ENCODE measurements around the gene COX20.
"Not testable (repeated sequence)": the region's sequence is repeated elsewhere in the genome, so short reads cannot be mapped to it uniquely, and the experiment has no call there.

COX20 gene

DNA sequence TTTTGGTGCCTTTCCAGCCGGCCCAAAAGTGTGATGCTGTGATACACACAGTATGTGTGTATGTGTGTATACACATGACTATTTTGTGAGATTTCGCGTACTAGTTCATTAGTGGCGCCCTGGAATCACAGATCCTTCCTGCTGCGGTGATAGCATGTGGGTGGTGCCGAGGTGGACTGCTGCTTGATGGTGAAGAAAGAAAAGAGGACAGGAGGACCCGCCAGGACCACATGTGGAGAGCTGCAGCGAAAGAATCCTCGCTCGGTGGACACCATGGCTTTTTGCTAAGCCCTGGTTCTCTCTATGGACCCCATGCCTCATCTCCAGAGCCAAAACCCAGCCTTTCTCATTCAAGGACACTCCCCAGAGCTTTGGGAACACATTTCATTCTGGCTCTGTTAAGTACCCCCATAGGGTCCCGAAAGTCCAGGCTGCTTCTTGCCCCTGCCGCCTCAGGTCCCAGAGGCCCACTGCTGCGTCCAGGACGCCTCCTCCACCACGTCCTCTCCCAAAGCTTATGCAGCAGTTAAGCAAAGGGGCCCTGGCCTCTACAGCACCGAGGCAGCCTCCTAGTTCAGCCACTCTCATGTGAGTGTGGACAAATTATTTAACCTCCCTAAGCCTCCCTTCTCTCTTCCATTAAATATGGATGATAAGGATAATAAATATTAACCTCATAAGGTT lies 32.8 kb upstream of the COX20 start:
- H3K27me3 Mint-ChIP-seq: no peaks in the 10 kb centered on the region
- no peak for ATAC-seq (replicated peaks; ENCODE audit: extremely low read depth, poor library complexity, severe bottlenecking)
- no peaks in the 10 kb centered on the region for H3K9me3 Mint-ChIP-seq
- no peaks in the 10 kb centered on the region for H3K36me3 Mint-ChIP-seq (ENCODE audit: insufficient read depth)
- no peak for DNase-seq (ENCODE audit: low spot score in 2 of 2)
- no peaks in the 10 kb centered on the region for H3K4me1 Mint-ChIP-seq
- H3K27ac Mint-ChIP-seq (ENCODE audit: low read depth): no peak overlapping the region
- no peak overlapping the region for H3K4me3 Mint-ChIP-seq

DNA sequence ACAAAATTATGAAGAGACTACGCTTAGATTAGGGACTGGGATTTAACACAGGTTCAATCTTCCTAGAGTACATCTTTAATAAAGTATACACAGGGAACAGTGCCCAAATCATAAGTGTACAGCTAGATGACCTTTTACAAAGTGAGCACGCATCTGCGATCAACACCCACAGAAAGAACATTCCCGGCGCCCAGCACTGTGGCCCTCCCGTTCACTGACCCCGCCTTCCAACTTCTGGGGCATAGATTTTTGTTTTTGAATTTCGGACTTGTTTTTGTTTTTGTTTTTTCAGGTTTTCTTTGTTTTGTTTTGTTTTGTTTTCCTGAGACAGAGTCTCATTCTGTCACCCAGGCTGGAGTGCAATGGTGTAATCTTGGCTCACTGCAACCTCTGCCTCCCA lies 30.6 kb upstream of the COX20 start:
- H3K27ac Mint-ChIP-seq (ENCODE audit: low read depth): no peak overlapping the region
- H3K4me3 Mint-ChIP-seq: no peak overlapping the region
- ATAC-seq (replicated peaks; ENCODE audit: extremely low read depth, poor library complexity, severe bottlenecking) (no peak), DNase-seq (ENCODE audit: low spot score in 2 of 2) (no peak)
- H3K36me3 Mint-ChIP-seq (ENCODE audit: insufficient read depth): no peaks in the 10 kb centered on the region
- H3K27me3 Mint-ChIP-seq: peaks cover 3% of the 10 kb centered on the region
- H3K9me3 Mint-ChIP-seq: no peaks in the 10 kb centered on the region
- no peaks in the 10 kb centered on the region for H3K4me1 Mint-ChIP-seq

DNA sequence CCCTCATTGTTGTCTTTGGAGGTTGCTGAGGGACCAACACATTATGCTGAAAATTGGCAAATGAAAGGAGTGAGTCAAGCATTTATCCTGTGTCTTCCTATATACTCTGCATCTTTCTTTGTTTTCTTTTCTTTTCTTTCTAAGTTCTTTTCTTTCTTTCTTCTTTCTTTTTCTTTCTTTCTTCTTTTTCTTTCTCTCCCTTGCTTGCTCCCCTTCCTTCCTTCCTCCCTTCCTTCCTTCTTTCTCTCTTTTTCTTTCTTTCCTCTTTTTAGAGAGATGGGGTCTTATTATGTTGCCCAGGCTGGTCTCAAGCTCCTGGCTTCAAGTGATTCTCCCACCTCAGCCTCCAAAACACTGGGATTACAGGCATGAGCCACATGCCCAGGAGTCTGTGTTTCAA lies 28.3 kb upstream of the COX20 start:
- H3K36me3 Mint-ChIP-seq (ENCODE audit: insufficient read depth): no peaks in the 10 kb centered on the region
- peaks cover 25% of the 10 kb centered on the region for H3K27me3 Mint-ChIP-seq
- ATAC-seq (replicated peaks; ENCODE audit: extremely low read depth, poor library complexity, severe bottlenecking): no peak
- H3K9me3 Mint-ChIP-seq: no peaks in the 10 kb centered on the region
- no peak for DNase-seq (ENCODE audit: low spot score in 2 of 2)
- H3K4me3 Mint-ChIP-seq: no peak overlapping the region
- H3K27ac Mint-ChIP-seq (ENCODE audit: low read depth): no peak overlapping the region
- H3K4me1 Mint-ChIP-seq: no peaks in the 10 kb centered on the region

DNA sequence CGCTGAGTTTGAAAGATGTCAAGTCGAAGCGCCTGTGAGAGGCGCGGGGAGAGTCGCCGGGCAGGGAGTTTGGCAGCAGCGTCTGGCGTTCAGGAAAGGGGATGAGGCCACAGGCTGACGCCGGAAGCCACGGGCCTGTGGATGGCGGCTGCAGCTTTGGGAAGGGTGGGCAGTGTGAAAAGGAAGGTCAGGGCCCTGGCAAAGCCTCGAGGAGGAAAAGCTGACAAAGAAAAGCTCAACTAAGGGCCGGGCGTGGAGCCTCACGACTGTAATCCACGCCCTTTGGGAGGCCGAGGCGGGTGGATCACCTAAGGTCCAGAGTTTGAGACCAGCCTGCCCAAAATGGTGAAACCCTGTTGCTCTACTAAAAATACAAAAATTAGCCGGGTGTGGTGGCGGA lies 25.2 kb upstream of the COX20 start:
- Mint-ChIP-seq H3K27me3 (peaks cover 36% of the 10 kb centered on the region), H3K9me3 (no peaks in the 10 kb centered on the region), H3K36me3 (ENCODE audit: insufficient read depth) (no peaks in the 10 kb centered on the region), H3K4me3 (no peak overlapping the region), H3K27ac (ENCODE audit: low read depth) (peak overlapping the region; percentile 61), H3K4me1 (no peaks in the 10 kb centered on the region)
- ATAC-seq (replicated peaks; ENCODE audit: extremely low read depth, poor library complexity, severe bottlenecking): no peak
- no peak for DNase-seq (ENCODE audit: low spot score in 2 of 2)

DNA sequence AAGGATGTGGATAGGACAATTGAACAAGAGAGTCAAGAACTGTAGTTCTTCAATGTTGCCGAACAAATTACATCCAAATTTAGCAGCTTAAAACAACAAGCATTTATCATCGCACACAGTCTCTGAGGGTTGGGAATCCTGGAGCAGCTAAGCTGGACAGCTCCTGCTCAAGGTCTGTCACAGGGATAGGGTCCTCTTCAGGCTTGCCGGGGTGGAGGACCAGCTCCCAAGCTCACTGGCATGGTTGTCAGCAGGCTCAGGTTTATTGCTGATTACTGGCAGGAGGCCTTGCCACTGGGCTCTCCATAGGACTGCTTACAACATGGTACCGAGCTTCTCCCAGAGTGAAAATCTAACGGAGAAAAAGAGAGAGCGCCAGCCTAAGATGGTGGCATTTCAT lies 22.1 kb upstream of the COX20 start:
- no peak overlapping the region for H3K27ac Mint-ChIP-seq (ENCODE audit: low read depth)
- ATAC-seq (replicated peaks; ENCODE audit: extremely low read depth, poor library complexity, severe bottlenecking) (no peak), DNase-seq (ENCODE audit: low spot score in 2 of 2) (no peak)
- H3K9me3 Mint-ChIP-seq: no peaks in the 10 kb centered on the region
- H3K36me3 Mint-ChIP-seq (ENCODE audit: insufficient read depth): no peaks in the 10 kb centered on the region
- no peaks in the 10 kb centered on the region for H3K4me1 Mint-ChIP-seq
- H3K27me3 Mint-ChIP-seq: peaks cover 52% of the 10 kb centered on the region
- H3K4me3 Mint-ChIP-seq: no peak overlapping the region

DNA sequence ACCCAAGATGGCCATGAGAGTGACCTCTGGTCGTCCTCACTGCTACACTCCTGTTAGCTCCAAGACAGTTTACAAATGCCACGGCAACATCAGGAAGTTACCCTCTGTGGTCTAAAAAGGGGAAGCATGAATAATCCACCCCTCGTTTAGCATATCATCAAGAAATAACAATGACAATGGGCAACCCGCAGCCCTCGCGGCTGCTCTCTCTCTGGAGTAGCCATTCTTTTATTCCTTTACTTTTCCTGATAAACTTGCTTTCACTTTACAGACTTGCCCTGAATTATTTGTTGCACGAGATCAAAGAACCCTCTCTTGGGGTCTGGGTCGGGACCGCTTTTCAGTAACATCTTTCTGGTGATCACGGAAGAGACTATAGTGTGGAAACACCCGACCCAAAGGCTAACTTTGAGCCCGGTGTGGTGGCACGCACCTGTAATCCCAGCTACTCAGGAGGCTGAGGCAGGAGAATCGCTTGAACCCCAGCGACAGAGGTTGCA lies 19.8 kb upstream of the COX20 start:
- no peak overlapping the region for H3K4me3 Mint-ChIP-seq

DNA sequence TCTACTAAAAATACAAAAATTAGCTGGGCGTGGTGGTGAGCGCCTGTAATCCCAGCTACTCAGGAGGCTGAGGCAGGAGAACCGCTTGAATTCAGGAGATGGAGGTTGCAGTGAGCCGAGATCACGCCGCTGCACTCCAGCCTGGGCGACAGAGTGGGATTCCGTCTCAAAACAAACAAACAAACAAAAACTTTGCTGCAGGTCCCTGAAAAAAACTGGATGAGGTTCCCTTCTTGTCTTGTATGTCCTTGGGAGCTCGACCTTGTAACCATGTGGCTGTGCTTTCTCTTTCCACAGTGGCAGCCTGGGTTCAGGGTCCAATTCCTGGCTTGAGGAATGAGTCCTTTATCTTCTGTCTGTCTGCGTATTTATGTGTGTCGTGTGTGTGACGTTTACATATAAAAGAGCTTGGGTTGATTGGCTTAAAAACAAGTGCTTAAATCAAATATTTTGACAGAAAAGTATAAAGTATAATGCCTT lies 18.0 kb upstream of the COX20 start:
- ATAC-seq (replicated peaks; ENCODE audit: extremely low read depth, poor library complexity, severe bottlenecking): no peak
- peaks cover 27% of the 10 kb centered on the region for H3K27me3 Mint-ChIP-seq
- H3K4me1 Mint-ChIP-seq: no peaks in the 10 kb centered on the region
- no peak overlapping the region for H3K27ac Mint-ChIP-seq (ENCODE audit: low read depth)
- no peaks in the 10 kb centered on the region for H3K36me3 Mint-ChIP-seq (ENCODE audit: insufficient read depth)
- no peaks in the 10 kb centered on the region for H3K9me3 Mint-ChIP-seq
- DNase-seq (ENCODE audit: low spot score in 2 of 2): no peak
- no peak overlapping the region for H3K4me3 Mint-ChIP-seq

More for the DNA sequence above, 19.8 kb upstream of the COX20 start:
- ATAC-seq (replicated peaks; ENCODE audit: extremely low read depth, poor library complexity, severe bottlenecking) (no peak), DNase-seq (ENCODE audit: low spot score in 2 of 2) (no peak)
- Mint-ChIP-seq H3K4me1 (no peaks in the 10 kb centered on the region), H3K27ac (ENCODE audit: low read depth) (no peak overlapping the region), H3K9me3 (no peaks in the 10 kb centered on the region), H3K27me3 (peaks cover 41% of the 10 kb centered on the region), H3K36me3 (ENCODE audit: insufficient read depth) (no peaks in the 10 kb centered on the region)

DNA sequence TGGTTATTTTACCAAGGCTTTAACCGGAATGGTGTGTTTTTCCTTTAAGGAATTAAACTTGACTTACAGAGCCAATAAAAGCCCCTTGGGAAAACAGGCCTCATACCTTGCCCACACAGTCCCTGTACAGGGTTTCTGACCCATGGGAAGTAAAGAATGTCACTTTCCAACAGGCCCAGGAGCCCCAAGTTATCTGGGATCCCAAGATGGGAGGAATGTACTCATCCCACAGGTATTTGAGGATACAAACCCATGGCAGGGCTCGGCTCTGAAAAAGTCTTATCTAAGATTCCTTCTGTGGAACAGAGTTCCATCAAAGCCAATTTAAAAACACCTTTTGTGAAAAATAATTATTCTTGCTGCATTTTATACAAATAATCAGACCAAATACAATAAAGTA lies 15.3 kb upstream of the COX20 start:
- peaks cover 16% of the 10 kb centered on the region for H3K27me3 Mint-ChIP-seq
- no peaks in the 10 kb centered on the region for H3K36me3 Mint-ChIP-seq (ENCODE audit: insufficient read depth)
- ATAC-seq (replicated peaks; ENCODE audit: extremely low read depth, poor library complexity, severe bottlenecking) (no peak), DNase-seq (ENCODE audit: low spot score in 2 of 2) (no peak)
- no peak overlapping the region for H3K27ac Mint-ChIP-seq (ENCODE audit: low read depth)
- H3K4me3 Mint-ChIP-seq: no peak overlapping the region
- H3K9me3 Mint-ChIP-seq: no peaks in the 10 kb centered on the region
- no peaks in the 10 kb centered on the region for H3K4me1 Mint-ChIP-seq

DNA sequence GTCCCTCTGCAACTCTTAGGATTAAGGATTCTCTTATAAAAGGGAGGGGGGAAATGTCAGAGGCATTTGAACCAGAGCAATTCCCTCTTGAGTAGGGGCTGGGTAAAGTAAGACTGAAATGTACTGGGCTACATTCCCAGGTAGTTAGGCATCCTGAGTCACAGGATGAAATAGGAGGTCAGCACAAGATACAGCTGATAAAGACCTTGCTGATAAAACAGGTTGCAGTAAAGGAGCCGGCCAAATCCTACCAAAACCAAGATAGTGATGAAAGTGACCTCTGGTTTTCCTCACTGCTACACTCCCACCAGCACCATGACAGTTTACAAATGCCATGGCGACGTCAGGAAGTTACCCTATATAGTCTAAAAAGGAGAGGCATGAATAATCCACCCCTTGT lies 14.3 kb upstream of the COX20 start:
- H3K27me3 Mint-ChIP-seq: peaks cover 16% of the 10 kb centered on the region
- H3K9me3 Mint-ChIP-seq: no peaks in the 10 kb centered on the region
- no peak overlapping the region for H3K27ac Mint-ChIP-seq (ENCODE audit: low read depth)
- H3K4me1 Mint-ChIP-seq: no peaks in the 10 kb centered on the region
- H3K36me3 Mint-ChIP-seq (ENCODE audit: insufficient read depth): no peaks in the 10 kb centered on the region
- DNase-seq (ENCODE audit: low spot score in 2 of 2) (no peak), ATAC-seq (replicated peaks; ENCODE audit: extremely low read depth, poor library complexity, severe bottlenecking) (no peak)
- H3K4me3 Mint-ChIP-seq: no peak overlapping the region

DNA sequence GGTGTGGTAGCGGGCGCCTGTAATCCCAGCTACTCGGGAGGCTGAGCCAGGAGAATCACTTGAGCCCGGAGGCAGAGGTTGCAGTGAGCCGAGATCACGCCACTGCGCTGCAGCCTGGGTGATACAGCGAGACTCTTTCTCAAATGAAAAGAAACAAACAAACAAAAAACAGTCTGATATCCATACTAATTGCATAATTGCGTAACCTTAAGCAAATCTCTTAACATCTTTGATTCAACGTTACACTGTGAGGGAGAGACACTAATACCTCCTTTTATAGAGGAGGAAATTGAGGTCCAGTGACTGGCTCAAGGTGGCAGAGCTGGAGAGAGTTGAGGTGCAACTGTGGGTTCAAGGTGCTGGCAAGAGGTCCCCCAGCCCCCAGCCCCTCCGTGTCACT lies 12.6 kb upstream of the COX20 start:
- H3K27ac Mint-ChIP-seq (ENCODE audit: low read depth): no peak overlapping the region
- peaks cover 2% of the 10 kb centered on the region for H3K27me3 Mint-ChIP-seq
- no peak for DNase-seq (ENCODE audit: low spot score in 2 of 2)
- H3K4me3 Mint-ChIP-seq: no peak overlapping the region
- no peaks in the 10 kb centered on the region for H3K9me3 Mint-ChIP-seq
- no peaks in the 10 kb centered on the region for H3K4me1 Mint-ChIP-seq
- no peaks in the 10 kb centered on the region for H3K36me3 Mint-ChIP-seq (ENCODE audit: insufficient read depth)
- no peak for ATAC-seq (replicated peaks; ENCODE audit: extremely low read depth, poor library complexity, severe bottlenecking)

DNA sequence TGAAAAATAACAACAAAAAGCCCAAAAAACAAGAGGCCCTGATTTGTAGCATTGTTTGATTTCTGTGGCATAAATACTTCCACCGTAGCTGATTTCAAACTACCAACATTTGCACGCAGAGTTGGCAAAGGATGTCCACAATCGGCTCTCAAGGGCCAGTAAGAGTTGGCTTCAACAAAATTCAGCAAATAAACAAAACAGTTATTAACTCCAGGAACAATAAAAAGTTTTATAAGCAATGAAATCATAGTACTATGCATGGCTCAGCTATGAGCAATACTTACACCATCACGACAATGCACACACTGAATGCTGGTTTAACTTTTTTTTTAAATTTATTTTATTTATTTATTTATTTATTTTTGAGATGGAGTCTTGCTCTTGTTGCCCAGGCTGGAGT lies 8.7 kb upstream of the COX20 start:
- no peaks in the 10 kb centered on the region for H3K4me1 Mint-ChIP-seq
- ATAC-seq (replicated peaks; ENCODE audit: extremely low read depth, poor library complexity, severe bottlenecking) (no peak), DNase-seq (ENCODE audit: low spot score in 2 of 2) (no peak)
- no peaks in the 10 kb centered on the region for H3K27me3 Mint-ChIP-seq
- H3K27ac Mint-ChIP-seq (ENCODE audit: low read depth): no peak overlapping the region
- no peaks in the 10 kb centered on the region for H3K36me3 Mint-ChIP-seq (ENCODE audit: insufficient read depth)
- H3K4me3 Mint-ChIP-seq: no peak overlapping the region
- no peaks in the 10 kb centered on the region for H3K9me3 Mint-ChIP-seq

DNA sequence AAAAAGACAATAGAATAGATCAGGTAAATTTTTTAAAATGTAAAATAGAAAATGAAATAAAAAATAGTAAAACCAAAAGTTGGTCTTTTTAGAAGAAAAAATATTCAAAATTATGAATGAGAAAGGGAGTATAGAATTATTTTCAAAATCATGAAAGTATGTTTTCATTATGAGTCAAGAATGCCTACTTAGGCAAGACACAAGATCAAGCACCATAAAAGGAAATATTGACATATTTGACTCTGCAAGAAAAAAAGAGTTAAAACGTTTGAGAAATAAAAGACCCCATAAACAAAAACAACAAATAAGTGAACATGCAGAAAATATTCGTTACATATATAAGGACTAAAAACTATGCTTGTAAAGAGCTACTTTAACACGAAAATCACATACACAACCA lies 4.8 kb upstream of the COX20 start:
- Mint-ChIP-seq H3K4me3 (no peak overlapping the region), H3K9me3 (no peaks in the 10 kb centered on the region), H3K36me3 (ENCODE audit: insufficient read depth) (peaks cover 18% of the 10 kb centered on the region), H3K27me3 (no peaks in the 10 kb centered on the region), H3K27ac (ENCODE audit: low read depth) (no peak overlapping the region), H3K4me1 (peaks cover 15% of the 10 kb centered on the region)
- no peak for DNase-seq (ENCODE audit: low spot score in 2 of 2)
- no peak for ATAC-seq (replicated peaks; ENCODE audit: extremely low read depth, poor library complexity, severe bottlenecking)

DNA sequence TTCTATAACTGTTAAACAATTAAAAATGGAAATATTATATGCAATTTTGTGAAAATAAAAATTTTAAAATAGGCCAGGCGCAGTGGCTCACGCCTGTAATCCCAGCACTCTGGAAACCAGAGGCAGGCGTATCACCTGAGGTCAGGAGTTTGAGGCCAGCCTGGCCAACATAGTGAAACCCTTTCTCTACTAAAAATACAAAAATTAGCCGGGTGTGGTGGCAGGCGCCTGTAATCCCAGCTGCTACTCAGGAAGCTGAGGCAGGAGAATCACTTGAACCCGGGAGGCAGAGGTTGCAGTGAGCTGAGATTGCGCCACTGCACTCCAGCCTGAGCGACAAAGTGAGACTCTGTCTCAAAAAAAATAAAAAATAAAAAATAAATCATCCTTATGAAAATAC lies 2.2 kb upstream of the COX20 start:
- peaks cover 39% of the 10 kb centered on the region for H3K4me1 Mint-ChIP-seq
- ATAC-seq (replicated peaks; ENCODE audit: extremely low read depth, poor library complexity, severe bottlenecking); H3K9me3 Mint-ChIP-seq; H3K27me3 Mint-ChIP-seq; DNase-seq (ENCODE audit: low spot score in 2 of 2): not testable (repeated sequence)
- peaks cover 28% of the 10 kb centered on the region for H3K36me3 Mint-ChIP-seq (ENCODE audit: insufficient read depth)
- peak overlapping the region; percentile 92 for H3K4me3 Mint-ChIP-seq
- H3K27ac Mint-ChIP-seq (ENCODE audit: low read depth): peak overlapping the region; percentile 98

Data from central memory CD8-positive, alpha-beta T cell (primary cell).